ENCODE results near the gene SERTAD3. TPM values are rescaled to one million over a fixed set of nuclear protein-coding genes. Genes with fewer than 3 reads are reported as not detected.
A peak's percentile ranks its signal among the peaks of the same experiment; 100 is the strongest.

Gene SERTAD3
- polyA plus RNA-seq, 2 of the 4 experiments (the other 2 are of a cell fraction) = 39.7 to 40.2 TPM

DNA sequence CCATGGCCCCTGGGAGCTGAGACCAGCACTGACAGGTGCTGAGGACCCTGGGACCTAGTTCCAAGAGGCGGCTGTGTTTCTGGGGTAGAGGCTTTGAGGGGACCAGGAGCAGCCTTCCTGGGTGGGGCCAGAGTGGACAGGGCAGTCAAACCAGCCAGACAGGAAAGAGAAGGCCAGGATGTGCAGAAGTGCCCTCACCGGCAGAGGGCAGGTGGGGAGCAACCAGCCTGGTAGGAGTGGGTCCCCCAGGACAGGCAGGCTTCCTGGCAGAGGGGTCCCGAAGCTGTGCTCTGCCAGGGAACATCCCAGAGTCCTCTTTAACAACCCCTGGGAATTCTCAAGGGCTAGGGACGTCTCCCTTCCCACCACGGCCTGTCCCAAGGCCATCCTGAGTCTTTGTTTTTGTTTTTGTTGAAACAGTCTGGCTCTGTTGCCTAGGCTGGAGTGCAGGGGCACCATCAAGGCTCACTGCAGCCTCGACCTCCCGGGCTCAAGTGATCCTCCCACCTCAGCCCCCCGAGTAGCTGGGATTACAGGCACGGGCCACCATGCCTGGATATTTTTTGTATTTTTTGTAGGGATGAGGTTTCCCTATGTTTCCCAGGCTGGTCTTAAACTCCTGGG, 51.1 kb downstream of the SERTAD3 start:
- TF ChIP-seq ESRRA (IDR thresholded peaks at IDR 0.05; ENCODE audit: borderline replicate concordance, low read length) (no peak), RAD21 (conservative IDR thresholded peaks at IDR 0.05 in 1 of 2, IDR thresholded peaks at IDR 0.05 in 1 of 2) (peak; percentile 39 to 53; a peak in 4 of 5 replicates), SMC3 (IDR thresholded peaks at IDR 0.05) (peak; percentile 55), ZFP36 (IDR thresholded peaks at IDR 0.05; ENCODE audit: borderline replicate concordance, partially characterized antibody) (peak; percentile 57), CTCF (IDR thresholded peaks at IDR 0.05) (peak; percentile 49)
- DNase-seq (ENCODE audit: low read depth in 1 of 2, low spot score in 1 of 2) (peak; percentile 67 to 81), FAIRE-seq (peak; percentile 61), ATAC-seq (peak; percentile 78 to 89)
- ChIA-PET POLR2A (no interaction called here), CTCF (interaction anchor here (0.7 to 1.5 kb wide), 11 partner anchors 8 to 242 kb away, joined by 3 to 5 read pairs (median 3); partner anchors contain the start of gene SERTAD1)
- no peaks in the 10 kb centered on the region for H3K9me3 ChIP-seq
- H3K4me2 ChIP-seq = no peak overlapping the region
- WGBS (ENCODE audit: missing lambda C conversion rate) = 34% methylated on average over 9 of the region's 9 CpGs
- H3K27ac ChIP-seq = peak overlapping the region in 1 of 2 experiments; percentile 7; a peak in 2 of 6 replicates
- H3K4me3 ChIP-seq = no peak overlapping the region
- H3K4me1 ChIP-seq = no peaks in the 10 kb centered on the region

GRCh38 chr19:40392123-40392522, 52.0 kb downstream of the SERTAD3 start:
- TF ChIP-seq EP300 (IDR thresholded peaks at IDR 0.05) = no peak
- TF ChIP-seq ZFP36 (IDR thresholded peaks at IDR 0.05; ENCODE audit: borderline replicate concordance, partially characterized antibody) = no peak
- TF ChIP-seq EHF (CRISPR knock-in tag; IDR thresholded peaks at IDR 0.05) = no peak
- TF ChIP-seq JUN (IDR thresholded peaks at IDR 0.05) = no peak
- TF ChIP-seq, protein P1, sequence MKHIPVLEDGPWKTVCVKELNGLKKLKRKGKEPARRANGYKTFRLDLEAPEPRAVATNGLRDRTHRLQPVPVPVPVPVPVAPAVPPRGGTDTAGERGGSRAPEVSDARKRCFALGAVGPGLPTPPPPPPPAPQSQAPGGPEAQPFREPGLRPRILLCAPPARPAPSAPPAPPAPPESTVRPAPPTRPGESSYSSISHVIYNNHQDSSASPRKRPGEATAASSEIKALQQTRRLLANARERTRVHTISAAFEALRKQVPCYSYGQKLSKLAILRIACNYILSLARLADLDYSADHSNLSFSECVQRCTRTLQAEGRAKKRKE (CRISPR knock-in tag; IDR thresholded peaks at IDR 0.05; ENCODE audit: low read depth) = no peak
- no peak for TF ChIP-seq NFE2L2 (conservative IDR thresholded peaks at IDR 0.05; ENCODE audit: low read length)
- no peak for TF ChIP-seq MAZ (IDR thresholded peaks at IDR 0.05; ENCODE audit: borderline replicate concordance, low read depth, low read length)
- no peak for TF ChIP-seq ZSCAN20 (CRISPR knock-in tag; IDR thresholded peaks at IDR 0.05)
- TF ChIP-seq TP53 (CRISPR knock-in tag; IDR thresholded peaks at IDR 0.05) = no peak
- TF ChIP-seq SREBF2 (IDR thresholded peaks at IDR 0.05) = no peak
- no peak for TF ChIP-seq USF2 (IDR thresholded peaks at IDR 0.05)
- no peak for TF ChIP-seq KDM5A (IDR thresholded peaks at IDR 0.05)
- no peak for TF ChIP-seq NR3C1 (IDR thresholded peaks at IDR 0.05)
- TF ChIP-seq POLR2AphosphoS2 (conservative IDR thresholded peaks at IDR 0.05; ENCODE audit: low read length) = no peak
- no peak for TF ChIP-seq ESRRA (IDR thresholded peaks at IDR 0.05; ENCODE audit: borderline replicate concordance, low read length)
- no peak for TF ChIP-seq EHMT2 (IDR thresholded peaks at IDR 0.05; ENCODE audit: low read depth)
- no peak for TF ChIP-seq ZC3H11A (IDR thresholded peaks at IDR 0.05)
- no peak for TF ChIP-seq FOSL2 (IDR thresholded peaks at IDR 0.05)
- TF ChIP-seq FOSL2 (CRISPR knock-in tag; IDR thresholded peaks at IDR 0.05) = no peak
- FAIRE-seq = peak; percentile 49
- CTCF ChIA-PET = interaction anchor here (1.0 to 1.5 kb wide), 5 partner anchors 11 to 73 kb away, joined by 3 to 5 read pairs (median 4); no protein-coding TSS in a partner anchor
- POLR2A ChIA-PET = no interaction called here
- H3K4me3 ChIP-seq = no peak overlapping the region
- no peaks in the 10 kb centered on the region for H3K9me3 ChIP-seq
- no peaks in the 10 kb centered on the region for H3K4me1 ChIP-seq
- no peak for ATAC-seq
- no peak for DNase-seq (ENCODE audit: low read depth in 1 of 2, low spot score in 1 of 2)
- H3K27ac ChIP-seq = no peak overlapping the region
- 67% methylated on average over 8 of the region's 8 CpGs for WGBS (ENCODE audit: missing lambda C conversion rate)
- no peak overlapping the region for H3K4me2 ChIP-seq

Small RNAs within 50 kb of the gene (small RNA-seq; reads per million reads assigned to genes)
- gene RF00017 = 0 reads per million in 6 experiments

Other genes starting within 250 kb of the SERTAD3 start
- gene TTC9B, start 226.0 kb downstream of the SERTAD3 start, polyA plus RNA-seq (2011; rRNA removed) = not detected in 2 replicates
- 0.04 TPM in 1 of 3 replicates, not detected in the others for gene TTC9B, start 226.0 kb downstream of the SERTAD3 start, polyA plus RNA-seq (2017; fragmentation: RNase III; extraction: RNeasy Plus Mini Kit Qiagen cat#74134 plus additional on column Dnase treatment)
- 0.10 and 0.17 TPM in 2 replicates for gene CCNP, start 217.6 kb downstream of the SERTAD3 start, polyA plus RNA-seq (2011; rRNA removed)
- gene CCNP, start 217.6 kb downstream of the SERTAD3 start, polyA plus RNA-seq (2017; fragmentation: RNase III; extraction: RNeasy Plus Mini Kit Qiagen cat#74134 plus additional on column Dnase treatment) = 0.13 to 0.16 TPM (median 0.15 TPM) in 3 replicates
- gene AKT2, start 159.0 kb downstream of the SERTAD3 start, polyA plus RNA-seq (2011; rRNA removed) = 159 and 180 TPM in 2 replicates
- 125 to 136 TPM (median 132 TPM) in 3 replicates for gene AKT2, start 159.0 kb downstream of the SERTAD3 start, polyA plus RNA-seq (2017; fragmentation: RNase III; extraction: RNeasy Plus Mini Kit Qiagen cat#74134 plus additional on column Dnase treatment)
- 32.8 and 39.8 TPM in 2 replicates for gene C19orf47, start 95.9 kb downstream of the SERTAD3 start, polyA plus RNA-seq (2011; rRNA removed)
- gene C19orf47, start 95.9 kb downstream of the SERTAD3 start, polyA plus RNA-seq (2017; fragmentation: RNase III; extraction: RNeasy Plus Mini Kit Qiagen cat#74134 plus additional on column Dnase treatment) = 22.1 to 25.7 TPM (median 25.2 TPM) in 3 replicates
- gene PLD3, start 95.6 kb downstream of the SERTAD3 start, polyA plus RNA-seq (2011; rRNA removed) = 290 and 350 TPM in 2 replicates
- gene PLD3, start 95.6 kb downstream of the SERTAD3 start, polyA plus RNA-seq (2017; fragmentation: RNase III; extraction: RNeasy Plus Mini Kit Qiagen cat#74134 plus additional on column Dnase treatment) = 215 to 283 TPM (median 265 TPM) in 3 replicates
- gene HIPK4, start 54.2 kb downstream of the SERTAD3 start, polyA plus RNA-seq (2011; rRNA removed) = 0.18 and 0.19 TPM in 2 replicates
- 0.20 to 0.25 TPM (median 0.24 TPM) in 3 replicates for gene HIPK4, start 54.2 kb downstream of the SERTAD3 start, polyA plus RNA-seq (2017; fragmentation: RNase III; extraction: RNeasy Plus Mini Kit Qiagen cat#74134 plus additional on column Dnase treatment)
- 1.5 and 1.6 TPM in 2 replicates for gene PRX, start 31.0 kb downstream of the SERTAD3 start, polyA plus RNA-seq (2011; rRNA removed)
- 1.3 to 1.8 TPM (median 1.8 TPM) in 3 replicates for gene PRX, start 31.0 kb downstream of the SERTAD3 start, polyA plus RNA-seq (2017; fragmentation: RNase III; extraction: RNeasy Plus Mini Kit Qiagen cat#74134 plus additional on column Dnase treatment)
- gene SERTAD1, start 18.3 kb downstream of the SERTAD3 start, polyA plus RNA-seq (2011; rRNA removed) = 10.0 and 10.7 TPM in 2 replicates
- gene SERTAD1, start 18.3 kb downstream of the SERTAD3 start, polyA plus RNA-seq (2017; fragmentation: RNase III; extraction: RNeasy Plus Mini Kit Qiagen cat#74134 plus additional on column Dnase treatment) = 12.5 to 14.9 TPM (median 13.6 TPM) in 3 replicates
- gene BLVRB, start 21.4 kb upstream of the SERTAD3 start, polyA plus RNA-seq (2011; rRNA removed) = 202 and 241 TPM in 2 replicates
- 280 to 298 TPM (median 296 TPM) in 3 replicates for gene BLVRB, start 21.4 kb upstream of the SERTAD3 start, polyA plus RNA-seq (2017; fragmentation: RNase III; extraction: RNeasy Plus Mini Kit Qiagen cat#74134 plus additional on column Dnase treatment)
- gene SPTBN4, start 22.7 kb upstream of the SERTAD3 start, polyA plus RNA-seq (2011; rRNA removed) = 1.4 and 2.2 TPM in 2 replicates
- gene SPTBN4, start 22.7 kb upstream of the SERTAD3 start, polyA plus RNA-seq (2017; fragmentation: RNase III; extraction: RNeasy Plus Mini Kit Qiagen cat#74134 plus additional on column Dnase treatment) = 1.2 to 2.0 TPM (median 1.4 TPM) in 3 replicates
- gene SHKBP1, start 132.5 kb upstream of the SERTAD3 start, polyA plus RNA-seq (2011; rRNA removed) = 75.2 and 79.7 TPM in 2 replicates
- gene SHKBP1, start 132.5 kb upstream of the SERTAD3 start, polyA plus RNA-seq (2017; fragmentation: RNase III; extraction: RNeasy Plus Mini Kit Qiagen cat#74134 plus additional on column Dnase treatment) = 94.9 to 128 TPM (median 123 TPM) in 3 replicates
- gene LTBP4, start 157.0 kb upstream of the SERTAD3 start, polyA plus RNA-seq (2011; rRNA removed) = 23.1 and 32.0 TPM in 2 replicates
- gene LTBP4, start 157.0 kb upstream of the SERTAD3 start, polyA plus RNA-seq (2017; fragmentation: RNase III; extraction: RNeasy Plus Mini Kit Qiagen cat#74134 plus additional on column Dnase treatment) = 37.7 to 51.1 TPM (median 43.2 TPM) in 3 replicates
- 19.4 and 21.1 TPM in 2 replicates for gene NUMBL, start 246.3 kb upstream of the SERTAD3 start, polyA plus RNA-seq (2011; rRNA removed)
- 26.6 to 29.7 TPM (median 28.7 TPM) in 3 replicates for gene NUMBL, start 246.3 kb upstream of the SERTAD3 start, polyA plus RNA-seq (2017; fragmentation: RNase III; extraction: RNeasy Plus Mini Kit Qiagen cat#74134 plus additional on column Dnase treatment)

All from A549 (cell line).